ENCODE measurements around the gene NR0B2.
A peak's percentile ranks its signal among the peaks of the same experiment; 100 is the strongest.

The NR0B2 gene

DNA sequence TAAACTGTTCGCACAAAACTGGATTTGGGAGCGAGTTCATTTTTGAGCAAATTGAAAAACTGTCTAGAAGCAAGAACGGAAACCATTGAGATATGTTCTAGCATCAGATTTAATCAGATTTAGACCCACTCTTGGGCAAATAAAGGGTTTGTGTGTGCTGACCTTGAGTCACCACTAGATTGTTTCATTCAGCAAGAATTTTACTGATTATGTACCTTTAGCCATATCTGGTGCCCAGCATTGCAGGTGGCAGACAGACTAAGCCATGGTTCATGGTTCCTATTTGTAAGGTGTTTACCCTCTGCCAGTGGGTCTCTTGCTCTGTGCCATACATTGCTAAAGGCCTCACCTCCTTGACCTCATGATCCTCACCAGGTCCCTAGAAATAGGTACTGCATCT, 9.1 kb upstream of the NR0B2 start:
- no peak overlapping the region for H4K91ac ChIP-seq (ENCODE audit: low read depth, low read length)
- no peak overlapping the region for H2AFZ ChIP-seq (ENCODE audit: insufficient read depth, low read length, poor library complexity)
- no peaks in the 10 kb centered on the region for H3K27me3 ChIP-seq (ENCODE audit: insufficient read depth, low read length)
- H3K36me3 ChIP-seq (ENCODE audit: control insufficient read depth in 1 of 2, insufficient read depth in 2 of 2, low read length in 2 of 2) = peaks cover 12 to 28% of the 10 kb centered on the region in 2 experiments
- H3K14ac ChIP-seq (ENCODE audit: low read length) = no peak overlapping the region
- peaks cover 10% of the 10 kb centered on the region for H3K79me2 ChIP-seq (ENCODE audit: control insufficient read depth, insufficient read depth, low read length, poor library complexity)
- no peak overlapping the region for H3K4me3 ChIP-seq (ENCODE audit: low read depth, low read length)
- DNase-seq = no peak
- H3K79me1 ChIP-seq (ENCODE audit: low read length) = peaks cover 5% of the 10 kb centered on the region
- H2BK12ac ChIP-seq (ENCODE audit: low read length) = no peak overlapping the region
- no peak overlapping the region for H3K9ac ChIP-seq (ENCODE audit: low read length)
- H3K4me1 ChIP-seq (ENCODE audit: control insufficient read depth in 1 of 2, insufficient read depth in 2 of 2, low read length in 2 of 2) = peaks cover 5 to 10% of the 10 kb centered on the region in 2 experiments
- no peaks in the 10 kb centered on the region for H3K9me3 ChIP-seq (ENCODE audit: insufficient read depth, low read depth, low read length)
- H4K12ac ChIP-seq (ENCODE audit: low read depth, low read length) = no peak overlapping the region
- peak overlapping the region; percentile 54 for H3K4ac ChIP-seq (ENCODE audit: low read depth, low read length)
- H3K4me2 ChIP-seq (ENCODE audit: low read length) = peak overlapping the region; percentile 84
- WGBS (ENCODE audit: extremely low coverage, insufficient coverage, insufficient read length) = no CpG with 5 or more reads among the region's 3 CpGs
- no peak overlapping the region for H4K8ac ChIP-seq (ENCODE audit: low read depth, low read length)
- no peak overlapping the region for H2BK120ac ChIP-seq (ENCODE audit: insufficient read depth, low read length, poor library complexity)
- H3K18ac ChIP-seq (ENCODE audit: low read length) = no peak overlapping the region
- no peak overlapping the region for H3K27ac ChIP-seq (ENCODE audit: low read depth, low read length)
- no peak overlapping the region for H3K23ac ChIP-seq (ENCODE audit: low read length)
- no peak overlapping the region for H2AK5ac ChIP-seq (ENCODE audit: low read length)
- H2BK5ac ChIP-seq (ENCODE audit: low read depth, low read length, poor library complexity) = no peak overlapping the region

DNA sequence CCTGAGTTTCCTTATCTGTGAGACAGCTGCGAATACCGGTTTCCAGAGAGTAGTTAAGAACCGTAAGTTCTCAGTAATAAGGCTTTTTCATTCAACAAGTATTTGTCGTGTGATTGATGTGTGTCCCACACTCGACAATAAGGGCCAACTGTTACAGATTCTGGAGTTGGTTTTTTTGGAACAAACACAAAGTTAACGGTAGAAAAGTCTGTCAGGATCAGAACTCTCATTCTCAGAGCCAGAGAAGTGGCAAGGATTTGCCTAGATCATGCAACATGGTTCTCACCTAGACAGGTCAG, 8.6 kb upstream of the NR0B2 start:
- WGBS (ENCODE audit: extremely low coverage, insufficient coverage, insufficient read length) = no CpG with 5 or more reads among the region's 6 CpGs
- Histone ChIP-seq H3K79me2 (ENCODE audit: control insufficient read depth, insufficient read depth, low read length, poor library complexity) (peaks cover 10% of the 10 kb centered on the region), H3K9ac (ENCODE audit: low read length) (peak overlapping the region; percentile 77), H4K91ac (ENCODE audit: low read depth, low read length) (no peak overlapping the region), H2AFZ (ENCODE audit: insufficient read depth, low read length, poor library complexity) (no peak overlapping the region), H2BK12ac (ENCODE audit: low read length) (no peak overlapping the region), H3K14ac (ENCODE audit: low read length) (peak overlapping the region; percentile 93), H3K79me1 (ENCODE audit: low read length) (peaks cover 5% of the 10 kb centered on the region), H3K23ac (ENCODE audit: low read length) (no peak overlapping the region), H3K18ac (ENCODE audit: low read length) (no peak overlapping the region), H3K4me2 (ENCODE audit: low read length) (peak overlapping the region; percentile 84), H2BK5ac (ENCODE audit: low read depth, low read length, poor library complexity) (no peak overlapping the region), H4K12ac (ENCODE audit: low read depth, low read length) (peak overlapping the region; percentile 81), H2AK5ac (ENCODE audit: low read length) (no peak overlapping the region), H3K4me3 (ENCODE audit: low read depth, low read length) (no peak overlapping the region), H3K4ac (ENCODE audit: low read depth, low read length) (peak overlapping the region; percentile 54), H4K8ac (ENCODE audit: low read depth, low read length) (peak overlapping the region; percentile 93), H3K9me3 (ENCODE audit: insufficient read depth, low read depth, low read length) (no peaks in the 10 kb centered on the region), H3K4me1 (ENCODE audit: control insufficient read depth in 1 of 2, insufficient read depth in 2 of 2, low read length in 2 of 2) (peaks cover 5 to 10% of the 10 kb centered on the region in 2 experiments), H2BK120ac (ENCODE audit: insufficient read depth, low read length, poor library complexity) (no peak overlapping the region), H3K27ac (ENCODE audit: low read depth, low read length) (no peak overlapping the region), H3K36me3 (ENCODE audit: control insufficient read depth in 1 of 2, insufficient read depth in 2 of 2, low read length in 2 of 2) (peaks cover 10 to 27% of the 10 kb centered on the region in 2 experiments), H3K27me3 (ENCODE audit: insufficient read depth, low read length) (no peaks in the 10 kb centered on the region)
- no peak for DNase-seq

DNA sequence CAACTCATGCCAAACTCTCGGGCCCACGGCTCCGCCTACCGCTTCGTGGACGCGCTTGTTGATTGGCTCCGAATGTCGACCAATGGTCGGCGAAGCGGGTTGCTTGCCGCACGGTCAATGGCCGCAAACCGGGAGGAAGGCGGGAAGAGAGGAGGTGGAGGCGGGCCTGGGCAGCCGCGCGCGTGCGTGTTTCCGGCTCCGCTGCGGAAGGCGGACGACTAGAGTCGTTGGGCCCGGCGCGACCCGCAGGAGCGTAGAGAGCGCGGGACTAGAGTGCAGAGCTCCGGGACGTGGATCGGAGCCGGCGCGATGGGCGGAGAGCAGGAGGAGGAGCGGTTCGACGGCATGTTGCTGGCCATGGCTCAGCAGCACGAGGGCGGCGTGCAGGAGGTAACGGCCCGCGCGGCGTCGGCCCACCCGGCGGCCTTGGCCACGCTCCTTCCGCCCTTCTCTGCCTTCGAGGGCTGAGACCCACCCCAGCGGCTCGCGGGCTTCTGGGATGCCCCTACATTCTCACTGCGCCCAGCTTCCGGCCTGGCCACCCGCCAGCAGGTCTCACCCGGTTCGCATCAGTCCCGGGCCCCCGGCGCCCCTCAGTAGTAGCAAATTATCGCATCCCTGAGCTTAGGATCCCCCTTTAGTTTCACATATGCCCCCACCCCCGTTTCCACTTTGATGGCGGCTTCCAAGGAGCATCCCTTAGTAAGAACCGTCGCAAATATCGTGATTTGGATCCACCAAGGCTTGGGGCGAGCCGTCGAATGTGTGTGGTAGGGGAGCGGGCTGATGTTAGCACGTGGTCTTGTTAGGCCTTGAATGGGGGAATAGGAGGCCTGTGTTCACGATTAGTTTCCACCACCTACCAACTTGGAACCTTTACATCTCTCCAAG, 8.0 kb upstream of the NR0B2 start, which contains the start of gene NUDC:
Gene NUDC, plus strand, starts transcription at position 204 of the 891 bp plus-strand sequence. Its CDS starts 106 bp downstream, at position 310.
- H3K27ac ChIP-seq (ENCODE audit: low read depth, low read length) = peak within 1 kb of the TSS; percentile 63
- H3K79me1 ChIP-seq (ENCODE audit: low read length) = peaks cover 5% of the 10 kb centered on the region
- peak within 1 kb of the TSS; percentile 93 for H3K4me3 ChIP-seq (ENCODE audit: low read depth, low read length)
- peak within 1 kb of the TSS; percentile 93 for H4K8ac ChIP-seq (ENCODE audit: low read depth, low read length)
- H3K9me3 ChIP-seq (ENCODE audit: insufficient read depth, low read depth, low read length) = no peaks in the 10 kb centered on the region
- H3K4ac ChIP-seq (ENCODE audit: low read depth, low read length) = peak within 1 kb of the TSS; percentile 54
- H2BK12ac ChIP-seq (ENCODE audit: low read length) = no peak within 1 kb of the TSS
- H3K4me2 ChIP-seq (ENCODE audit: low read length) = peak within 1 kb of the TSS; percentile 84
- H2BK5ac ChIP-seq (ENCODE audit: low read depth, low read length, poor library complexity) = peak within 1 kb of the TSS; percentile 33
- H2AK5ac ChIP-seq (ENCODE audit: low read length) = peak within 1 kb of the TSS; percentile 45
- H3K18ac ChIP-seq (ENCODE audit: low read length) = peak within 1 kb of the TSS; percentile 87
- WGBS (ENCODE audit: extremely low coverage, insufficient coverage, insufficient read length) = no CpG with 5 or more reads among the region's 83 CpGs
- peak within 1 kb of the TSS; percentile 81 for H2AFZ ChIP-seq (ENCODE audit: insufficient read depth, low read length, poor library complexity)
- no peak within 1 kb of the TSS for H3K23ac ChIP-seq (ENCODE audit: low read length)
- no peaks in the 10 kb centered on the region for H3K27me3 ChIP-seq (ENCODE audit: insufficient read depth, low read length)
- peaks cover 10% of the 10 kb centered on the region for H3K79me2 ChIP-seq (ENCODE audit: control insufficient read depth, insufficient read depth, low read length, poor library complexity)
- DNase-seq = peak; percentile 99
- peak within 1 kb of the TSS; percentile 49 for H2BK120ac ChIP-seq (ENCODE audit: insufficient read depth, low read length, poor library complexity)
- peak within 1 kb of the TSS; percentile 77 for H3K9ac ChIP-seq (ENCODE audit: low read length)
- peak within 1 kb of the TSS; percentile 81 for H4K12ac ChIP-seq (ENCODE audit: low read depth, low read length)
- peaks cover 8 to 22% of the 10 kb centered on the region in 2 experiments for H3K36me3 ChIP-seq (ENCODE audit: control insufficient read depth in 1 of 2, insufficient read depth in 2 of 2, low read length in 2 of 2)
- peak within 1 kb of the TSS; percentile 83 for H4K91ac ChIP-seq (ENCODE audit: low read depth, low read length)
- peaks cover 5 to 10% of the 10 kb centered on the region in 2 experiments for H3K4me1 ChIP-seq (ENCODE audit: control insufficient read depth in 1 of 2, insufficient read depth in 2 of 2, low read length in 2 of 2)
- H3K14ac ChIP-seq (ENCODE audit: low read length) = peak within 1 kb of the TSS; percentile 93

DNA sequence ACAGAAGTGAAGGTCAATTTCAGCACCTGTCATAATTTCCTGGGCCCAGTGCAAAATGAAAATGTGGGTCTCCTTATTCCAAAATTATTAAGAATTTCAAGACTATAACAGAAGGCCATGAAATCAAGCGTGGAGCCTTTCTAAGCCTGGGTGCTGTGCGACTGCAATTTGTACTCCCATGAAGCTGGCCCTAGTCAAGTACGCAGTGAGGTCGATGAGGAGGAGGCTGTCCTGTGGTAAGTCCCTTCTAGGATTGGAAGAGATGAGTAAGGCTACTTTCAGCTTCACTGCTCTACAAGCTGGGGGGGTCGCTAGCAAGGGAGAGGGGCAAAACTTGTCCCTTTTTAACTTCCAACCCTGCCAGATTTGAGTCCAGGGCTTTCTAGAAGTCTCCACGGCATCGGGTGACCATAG, 7.4 kb upstream of the NR0B2 start:
- Histone ChIP-seq H3K79me2 (ENCODE audit: control insufficient read depth, insufficient read depth, low read length, poor library complexity) (peaks cover 10% of the 10 kb centered on the region), H3K4me2 (ENCODE audit: low read length) (peak overlapping the region; percentile 77)
- DNase-seq = no peak

More for the DNA sequence above, 7.4 kb upstream of the NR0B2 start:
- Histone ChIP-seq H2AFZ (ENCODE audit: insufficient read depth, low read length, poor library complexity) (peak overlapping the region; percentile 46), H3K14ac (ENCODE audit: low read length) (peak overlapping the region; percentile 40), H3K9ac (ENCODE audit: low read length) (no peak overlapping the region), H3K79me1 (ENCODE audit: low read length) (peaks cover 5% of the 10 kb centered on the region), H2BK120ac (ENCODE audit: insufficient read depth, low read length, poor library complexity) (no peak overlapping the region), H3K4me3 (ENCODE audit: low read depth, low read length) (peak overlapping the region; percentile 54), H3K18ac (ENCODE audit: low read length) (no peak overlapping the region), H4K12ac (ENCODE audit: low read depth, low read length) (peak overlapping the region; percentile 16), H4K91ac (ENCODE audit: low read depth, low read length) (peak overlapping the region; percentile 18), H2BK12ac (ENCODE audit: low read length) (no peak overlapping the region), H4K8ac (ENCODE audit: low read depth, low read length) (peak overlapping the region; percentile 89), H3K9me3 (ENCODE audit: insufficient read depth, low read depth, low read length) (no peaks in the 10 kb centered on the region), H2BK5ac (ENCODE audit: low read depth, low read length, poor library complexity) (no peak overlapping the region), H3K4me1 (ENCODE audit: control insufficient read depth in 1 of 2, insufficient read depth in 2 of 2, low read length in 2 of 2) (peaks cover 5 to 10% of the 10 kb centered on the region in 2 experiments), H3K27me3 (ENCODE audit: insufficient read depth, low read length) (no peaks in the 10 kb centered on the region), H3K27ac (ENCODE audit: low read depth, low read length) (no peak overlapping the region), H3K36me3 (ENCODE audit: control insufficient read depth in 1 of 2, insufficient read depth in 2 of 2, low read length in 2 of 2) (peaks cover 8 to 20% of the 10 kb centered on the region in 2 experiments), H3K4ac (ENCODE audit: low read depth, low read length) (no peak overlapping the region), H2AK5ac (ENCODE audit: low read length) (no peak overlapping the region), H3K23ac (ENCODE audit: low read length) (no peak overlapping the region)
- no CpG with 5 or more reads among the region's 7 CpGs for WGBS (ENCODE audit: extremely low coverage, insufficient coverage, insufficient read length)
